HEK293 (cell line): ENCODE measurements around the gene PAK1.

Experiments
- CTCF ChIA-PET: fragments of 350-600 bp; formaldehyde crosslinking; extraction: SDS; loops from one replicate; lab custom pipeline; 2021; ENCODE audit warnings: antibody characterized with exemption; lab: Yijun Ruan, JAX
- POLR2A ChIA-PET: fragments of 300-600 bp; formaldehyde crosslinking; extraction: SDS; loops from one replicate; lab custom pipeline; 2020; ENCODE audit warnings: antibody characterized with exemption, inconsistent platforms; lab: Yijun Ruan, JAX
- H3K27ac ChIP-seq: fragments of 200-500 bp; sonication (Bioruptor generic); 2 replicates; pipeline ENCODE4 v1.5.1; 2014; ENCODE audit warnings: low read depth, low read length, control low read depth, inconsistent platforms; ENCODE audit errors: extremely low read depth
- H3K36me3 ChIP-seq, 2 experiments: fragments of 200-500 bp in 1 of 2; sonication (Bioruptor generic) in 1 of 2; 1 replicate in 1 of 2; 2 replicates in 1 of 2; pipeline ENCODE4 v1.5.1; 2014 to 2017; ENCODE audit warnings: inconsistent platforms in 2 of 2, low read length in 2 of 2; ENCODE audit not compliant: control insufficient read depth in 2 of 2, insufficient read depth in 1 of 2
- H3K4me1 ChIP-seq: fragments of 200-500 bp; sonication (Bioruptor generic); 2 replicates; pipeline ENCODE4 v1.5.1; 2014; ENCODE audit warnings: mild to moderate bottlenecking, low read length, inconsistent platforms; ENCODE audit not compliant: control insufficient read depth, insufficient read depth
- H3K4me3 ChIP-seq: 2 replicates; pipeline ENCODE4 v1.5.1; 2011; ENCODE audit warnings: low read depth, mild to moderate bottlenecking, control low read depth, low read length, moderate library complexity
- H3K9me3 ChIP-seq: fragments of 200-500 bp; sonication (Bioruptor generic); 2 replicates; pipeline ENCODE4 v1.5.1; 2014; ENCODE audit warnings: low read depth, low read length, inconsistent platforms; ENCODE audit not compliant: control insufficient read depth, insufficient read depth
- BCL11B ChIP-seq: fragments of 450-650 bp; formaldehyde crosslinking; IDR thresholded peaks from 2 replicates; pipeline ENCODE4 v1.5.1; 2016; ENCODE audit warnings: low read depth, missing biosample characterization, missing genetic modification characterization
- HOXD13 ChIP-seq: sonication (generic); formaldehyde crosslinking; IDR thresholded peaks from 2 replicates; pipeline ENCODE4 v1.8.0; 2022; ENCODE audit warnings: missing genetic modification reagents, borderline replicate concordance
- KLF10 ChIP-seq: fragments of 450-650 bp; IDR thresholded peaks from 2 replicates; pipeline ENCODE4 v1.5.1; 2018; ENCODE audit warnings: missing biosample characterization, mild to moderate bottlenecking, missing genetic modification characterization
- KLF16 ChIP-seq: fragments of 450-650 bp; formaldehyde crosslinking; IDR thresholded peaks from 2 replicates; pipeline ENCODE4 v1.5.1; 2017; ENCODE audit warnings: missing biosample characterization, missing genetic modification characterization
- KLF7 ChIP-seq: fragments of 450-650 bp; formaldehyde crosslinking; IDR thresholded peaks from 2 replicates; pipeline ENCODE4 v1.5.1; 2016; ENCODE audit warnings: missing biosample characterization, missing genetic modification characterization, borderline replicate concordance
- RBAK ChIP-seq: fragments of 450-650 bp; formaldehyde crosslinking; IDR thresholded peaks from 2 replicates; pipeline ENCODE4 v1.5.1; 2016; ENCODE audit warnings: missing biosample characterization, missing genetic modification characterization
- ZFP3 ChIP-seq: fragments of 450-650 bp; formaldehyde crosslinking; IDR thresholded peaks from 2 replicates; pipeline ENCODE4 v1.5.1; 2016; ENCODE audit warnings: low read depth, missing biosample characterization, missing genetic modification characterization
- ZFP69B ChIP-seq: fragments of 450-650 bp; formaldehyde crosslinking; IDR thresholded peaks from 2 replicates; pipeline ENCODE4 v1.5.1; 2016; ENCODE audit warnings: missing biosample characterization, missing genetic modification characterization
- ZNF133 ChIP-seq: fragments of 450-650 bp; formaldehyde crosslinking; IDR thresholded peaks from 2 replicates; pipeline ENCODE4 v1.5.1; 2016; ENCODE audit warnings: missing biosample characterization, missing genetic modification characterization
- ZNF214 ChIP-seq: fragments of 450-650 bp; formaldehyde crosslinking; IDR thresholded peaks from 2 replicates; pipeline ENCODE4 v1.5.1; 2017; ENCODE audit warnings: missing biosample characterization, mild to moderate bottlenecking, missing genetic modification characterization, borderline replicate concordance
- ZNF335 ChIP-seq: fragments of 450-650 bp; formaldehyde crosslinking; conservative IDR thresholded peaks from 2 replicates; pipeline ENCODE4 v1.5.1; 2016; ENCODE audit warnings: missing biosample characterization, missing genetic modification characterization
- ZNF391 ChIP-seq: fragments of 450-650 bp; formaldehyde crosslinking; IDR thresholded peaks from 2 replicates; pipeline ENCODE4 v1.5.1; 2016; ENCODE audit warnings: low read depth, missing biosample characterization, missing genetic modification characterization, borderline replicate concordance
- ZNF404 ChIP-seq: fragments of 450-650 bp; formaldehyde crosslinking; IDR thresholded peaks from 2 replicates; pipeline ENCODE4 v1.5.1; 2017; ENCODE audit warnings: missing biosample characterization, missing genetic modification characterization
- ZNF48 ChIP-seq: fragments of 450-650 bp; formaldehyde crosslinking; IDR thresholded peaks from 2 replicates; pipeline ENCODE4 v1.5.1; 2016; ENCODE audit warnings: missing biosample characterization, missing genetic modification characterization
- ZNF560 ChIP-seq: fragments of 450-650 bp; formaldehyde crosslinking; IDR thresholded peaks from 2 replicates; pipeline ENCODE4 v1.5.1; 2017; ENCODE audit warnings: missing biosample characterization, missing genetic modification characterization, borderline replicate concordance
- ZNF624 ChIP-seq: fragments of 450-650 bp; formaldehyde crosslinking; IDR thresholded peaks from 2 replicates; pipeline ENCODE4 v1.5.1; 2017; ENCODE audit warnings: missing biosample characterization, missing genetic modification characterization
- ZNF701 ChIP-seq: fragments of 450-650 bp; formaldehyde crosslinking; IDR thresholded peaks from 2 replicates; pipeline ENCODE4 v1.5.1; 2016; ENCODE audit warnings: missing biosample characterization, missing genetic modification characterization
- ZNF830 ChIP-seq: fragments of 450-650 bp; IDR thresholded peaks from 2 replicates; pipeline ENCODE4 v1.5.0; 2018; ENCODE audit warnings: missing biosample characterization, missing genetic modification characterization, low read depth, mild to moderate bottlenecking, moderate library complexity
- ZSCAN23 ChIP-seq: fragments of 450-650 bp; formaldehyde crosslinking; IDR thresholded peaks from 2 replicates; pipeline ENCODE4 v1.5.1; 2016; ENCODE audit warnings: missing biosample characterization, missing genetic modification characterization
- TF ChIP-seq, protein P1 (sequence below): fragments of 450-650 bp; formaldehyde crosslinking; IDR thresholded peaks from 2 replicates; pipeline ENCODE4 v1.5.1; 2017; ENCODE audit warnings: missing biosample characterization, missing genetic modification characterization
- TF ChIP-seq, protein P2 (sequence below): fragments of 450-650 bp; IDR thresholded peaks from 2 replicates; pipeline ENCODE4 v1.5.1; 2018; ENCODE audit warnings: missing biosample characterization, mild to moderate bottlenecking, missing genetic modification characterization
- TF ChIP-seq, protein P3 (sequence below): fragments of 450-650 bp; formaldehyde crosslinking; IDR thresholded peaks from 2 replicates; pipeline ENCODE4 v1.5.1; 2016; ENCODE audit warnings: missing biosample characterization, missing genetic modification characterization
- TF ChIP-seq, protein P4 (sequence below): fragments of 450-650 bp; formaldehyde crosslinking; IDR thresholded peaks from 2 replicates; pipeline ENCODE4 v1.5.1; 2016; ENCODE audit warnings: missing biosample characterization, missing genetic modification characterization
- TF ChIP-seq, protein P5 (sequence below): fragments of 450-650 bp; formaldehyde crosslinking; IDR thresholded peaks from 2 replicates; pipeline ENCODE4 v1.5.1; 2016; ENCODE audit warnings: missing biosample characterization, missing genetic modification characterization
- TF ChIP-seq, protein P6 (sequence below): fragments of 450-650 bp; formaldehyde crosslinking; optimal IDR thresholded peaks from 2 replicates; pipeline ENCODE3; 2016; ENCODE audit warnings: missing biosample characterization, mild to moderate bottlenecking, missing genetic modification characterization
- TF ChIP-seq, protein P7 (sequence below): sonication (generic); formaldehyde crosslinking; IDR thresholded peaks from 2 replicates; pipeline ENCODE4 v1.8.1; 2022; ENCODE audit warnings: mild to moderate bottlenecking, moderate library complexity, missing genetic modification reagents
- TF ChIP-seq, protein P8 (sequence below): fragments of 450-650 bp; formaldehyde crosslinking; IDR thresholded peaks from 2 replicates; pipeline ENCODE4 v1.5.1; 2016; ENCODE audit warnings: missing biosample characterization, missing genetic modification characterization

PAK1 gene

DNA sequence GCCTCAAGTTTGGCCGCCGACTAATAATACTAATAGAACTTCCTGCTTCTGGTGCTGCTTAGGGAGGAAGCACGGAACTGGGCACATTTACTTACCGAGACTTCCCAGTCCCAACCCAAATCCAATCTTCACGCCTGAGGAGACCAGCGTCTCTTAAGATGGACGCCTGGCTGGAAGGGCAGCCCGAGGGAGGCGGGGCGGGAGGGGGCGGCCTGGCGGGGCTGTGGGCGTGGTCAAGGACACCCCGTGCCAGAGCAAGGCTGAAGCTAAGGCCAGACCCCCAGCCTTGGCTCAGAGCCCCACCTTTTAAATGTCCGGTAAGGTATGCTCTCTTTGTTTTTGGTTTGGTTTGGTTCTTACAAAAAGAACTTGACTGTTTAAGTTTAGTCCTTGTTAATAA, 172.4 kb downstream of the PAK1 start, which contains the start of gene GDPD4 (continued):
- TF ChIP-seq, protein P1, sequence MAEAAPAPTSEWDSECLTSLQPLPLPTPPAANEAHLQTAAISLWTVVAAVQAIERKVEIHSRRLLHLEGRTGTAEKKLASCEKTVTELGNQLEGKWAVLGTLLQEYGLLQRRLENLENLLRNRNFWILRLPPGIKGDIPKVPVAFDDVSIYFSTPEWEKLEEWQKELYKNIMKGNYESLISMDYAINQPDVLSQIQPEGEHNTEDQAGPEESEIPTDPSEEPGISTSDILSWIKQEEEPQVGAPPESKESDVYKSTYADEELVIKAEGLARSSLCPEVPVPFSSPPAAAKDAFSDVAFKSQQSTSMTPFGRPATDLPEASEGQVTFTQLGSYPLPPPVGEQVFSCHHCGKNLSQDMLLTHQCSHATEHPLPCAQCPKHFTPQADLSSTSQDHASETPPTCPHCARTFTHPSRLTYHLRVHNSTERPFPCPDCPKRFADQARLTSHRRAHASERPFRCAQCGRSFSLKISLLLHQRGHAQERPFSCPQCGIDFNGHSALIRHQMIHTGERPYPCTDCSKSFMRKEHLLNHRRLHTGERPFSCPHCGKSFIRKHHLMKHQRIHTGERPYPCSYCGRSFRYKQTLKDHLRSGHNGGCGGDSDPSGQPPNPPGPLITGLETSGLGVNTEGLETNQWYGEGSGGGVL: no peak
- no peak for TF ChIP-seq ZNF560
- TF ChIP-seq, protein P2, sequence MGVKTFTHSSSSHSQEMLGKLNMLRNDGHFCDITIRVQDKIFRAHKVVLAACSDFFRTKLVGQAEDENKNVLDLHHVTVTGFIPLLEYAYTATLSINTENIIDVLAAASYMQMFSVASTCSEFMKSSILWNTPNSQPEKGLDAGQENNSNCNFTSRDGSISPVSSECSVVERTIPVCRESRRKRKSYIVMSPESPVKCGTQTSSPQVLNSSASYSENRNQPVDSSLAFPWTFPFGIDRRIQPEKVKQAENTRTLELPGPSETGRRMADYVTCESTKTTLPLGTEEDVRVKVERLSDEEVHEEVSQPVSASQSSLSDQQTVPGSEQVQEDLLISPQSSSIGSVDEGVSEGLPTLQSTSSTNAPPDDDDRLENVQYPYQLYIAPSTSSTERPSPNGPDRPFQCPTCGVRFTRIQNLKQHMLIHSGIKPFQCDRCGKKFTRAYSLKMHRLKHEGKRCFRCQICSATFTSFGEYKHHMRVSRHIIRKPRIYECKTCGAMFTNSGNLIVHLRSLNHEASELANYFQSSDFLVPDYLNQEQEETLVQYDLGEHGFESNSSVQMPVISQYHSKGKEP (tag by site-specific recombination): no peak
- no peak for TF ChIP-seq ZSCAN23
- TF ChIP-seq ZNF214 (tag by site-specific recombination): no peak
- no peak for TF ChIP-seq RBAK
- no peak for TF ChIP-seq ZNF830
- TF ChIP-seq, protein P3, sequence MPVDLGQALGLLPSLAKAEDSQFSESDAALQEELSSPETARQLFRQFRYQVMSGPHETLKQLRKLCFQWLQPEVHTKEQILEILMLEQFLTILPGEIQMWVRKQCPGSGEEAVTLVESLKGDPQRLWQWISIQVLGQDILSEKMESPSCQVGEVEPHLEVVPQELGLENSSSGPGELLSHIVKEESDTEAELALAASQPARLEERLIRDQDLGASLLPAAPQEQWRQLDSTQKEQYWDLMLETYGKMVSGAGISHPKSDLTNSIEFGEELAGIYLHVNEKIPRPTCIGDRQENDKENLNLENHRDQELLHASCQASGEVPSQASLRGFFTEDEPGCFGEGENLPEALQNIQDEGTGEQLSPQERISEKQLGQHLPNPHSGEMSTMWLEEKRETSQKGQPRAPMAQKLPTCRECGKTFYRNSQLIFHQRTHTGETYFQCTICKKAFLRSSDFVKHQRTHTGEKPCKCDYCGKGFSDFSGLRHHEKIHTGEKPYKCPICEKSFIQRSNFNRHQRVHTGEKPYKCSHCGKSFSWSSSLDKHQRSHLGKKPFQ (tag by site-specific recombination): no peak
- no peak for TF ChIP-seq ZNF335 (tag by site-specific recombination)
- no peak for TF ChIP-seq HOXD13 (CRISPR knock-in tag)
- TF ChIP-seq ZFP69B (tag by site-specific recombination): no peak

DNA sequence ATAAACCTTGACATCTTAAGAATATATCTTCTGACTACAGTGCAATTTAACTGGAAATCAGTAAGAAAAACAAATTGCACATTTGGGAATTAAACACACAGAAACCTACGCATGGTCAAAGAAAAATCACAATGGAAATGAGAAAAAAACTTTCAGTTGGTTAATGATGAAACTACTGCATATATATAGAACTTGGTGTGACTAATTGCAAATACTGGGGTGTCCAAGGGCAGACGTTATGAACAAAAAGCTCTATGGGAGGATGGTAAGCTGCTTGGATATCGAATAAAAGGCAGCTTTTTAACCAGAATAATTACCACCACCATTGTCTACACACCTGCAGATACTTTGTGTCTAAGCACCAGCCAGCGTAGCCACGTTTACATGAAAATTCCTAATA, 173.2 kb downstream of the PAK1 start:
- no peak overlapping the region for H3K27ac ChIP-seq
- ChIA-PET CTCF (no interaction called here), POLR2A (no interaction called here)
- TF ChIP-seq BCL11B (tag by site-specific recombination) (no peak), KLF16 (tag by site-specific recombination) (no peak), ZFP3 (tag by site-specific recombination) (no peak), ZNF214 (tag by site-specific recombination) (no peak), ZNF624 (tag by site-specific recombination) (no peak), ZNF404 (tag by site-specific recombination) (no peak), KLF10 (no peak), ZNF391 (no peak), ZNF48 (tag by site-specific recombination) (no peak), ZNF133 (no peak), KLF7 (tag by site-specific recombination) (no peak), ZNF701 (tag by site-specific recombination) (no peak)
- TF ChIP-seq, protein P4, sequence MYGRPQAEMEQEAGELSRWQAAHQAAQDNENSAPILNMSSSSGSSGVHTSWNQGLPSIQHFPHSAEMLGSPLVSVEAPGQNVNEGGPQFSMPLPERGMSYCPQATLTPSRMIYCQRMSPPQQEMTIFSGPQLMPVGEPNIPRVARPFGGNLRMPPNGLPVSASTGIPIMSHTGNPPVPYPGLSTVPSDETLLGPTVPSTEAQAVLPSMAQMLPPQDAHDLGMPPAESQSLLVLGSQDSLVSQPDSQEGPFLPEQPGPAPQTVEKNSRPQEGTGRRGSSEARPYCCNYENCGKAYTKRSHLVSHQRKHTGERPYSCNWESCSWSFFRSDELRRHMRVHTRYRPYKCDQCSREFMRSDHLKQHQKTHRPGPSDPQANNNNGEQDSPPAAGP (tag by site-specific recombination): no peak
- TF ChIP-seq, protein P5, sequence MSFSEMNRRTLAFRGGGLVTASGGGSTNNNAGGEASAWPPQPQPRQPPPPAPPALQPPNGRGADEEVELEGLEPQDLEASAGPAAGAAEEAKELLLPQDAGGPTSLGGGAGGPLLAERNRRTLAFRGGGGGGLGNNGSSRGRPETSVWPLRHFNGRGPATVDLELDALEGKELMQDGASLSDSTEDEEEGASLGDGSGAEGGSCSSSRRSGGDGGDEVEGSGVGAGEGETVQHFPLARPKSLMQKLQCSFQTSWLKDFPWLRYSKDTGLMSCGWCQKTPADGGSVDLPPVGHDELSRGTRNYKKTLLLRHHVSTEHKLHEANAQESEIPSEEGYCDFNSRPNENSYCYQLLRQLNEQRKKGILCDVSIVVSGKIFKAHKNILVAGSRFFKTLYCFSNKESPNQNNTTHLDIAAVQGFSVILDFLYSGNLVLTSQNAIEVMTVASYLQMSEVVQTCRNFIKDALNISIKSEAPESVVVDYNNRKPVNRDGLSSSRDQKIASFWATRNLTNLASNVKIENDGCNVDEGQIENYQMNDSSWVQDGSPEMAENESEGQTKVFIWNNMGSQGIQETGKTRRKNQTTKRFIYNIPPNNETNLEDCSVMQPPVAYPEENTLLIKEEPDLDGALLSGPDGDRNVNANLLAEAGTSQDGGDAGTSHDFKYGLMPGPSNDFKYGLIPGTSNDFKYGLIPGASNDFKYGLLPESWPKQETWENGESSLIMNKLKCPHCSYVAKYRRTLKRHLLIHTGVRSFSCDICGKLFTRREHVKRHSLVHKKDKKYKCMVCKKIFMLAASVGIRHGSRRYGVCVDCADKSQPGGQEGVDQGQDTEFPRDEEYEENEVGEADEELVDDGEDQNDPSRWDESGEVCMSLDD (tag by site-specific recombination): no peak
- TF ChIP-seq, protein P6, sequence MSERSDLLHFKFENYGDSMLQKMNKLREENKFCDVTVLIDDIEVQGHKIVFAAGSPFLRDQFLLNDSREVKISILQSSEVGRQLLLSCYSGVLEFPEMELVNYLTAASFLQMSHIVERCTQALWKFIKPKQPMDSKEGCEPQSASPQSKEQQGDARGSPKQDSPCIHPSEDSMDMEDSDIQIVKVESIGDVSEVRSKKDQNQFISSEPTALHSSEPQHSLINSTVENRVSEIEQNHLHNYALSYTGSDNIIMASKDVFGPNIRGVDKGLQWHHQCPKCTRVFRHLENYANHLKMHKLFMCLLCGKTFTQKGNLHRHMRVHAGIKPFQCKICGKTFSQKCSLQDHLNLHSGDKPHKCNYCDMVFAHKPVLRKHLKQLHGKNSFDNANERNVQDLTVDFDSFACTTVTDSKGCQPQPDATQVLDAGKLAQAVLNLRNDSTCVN (tag by site-specific recombination): no peak
- TF ChIP-seq, protein P7, sequence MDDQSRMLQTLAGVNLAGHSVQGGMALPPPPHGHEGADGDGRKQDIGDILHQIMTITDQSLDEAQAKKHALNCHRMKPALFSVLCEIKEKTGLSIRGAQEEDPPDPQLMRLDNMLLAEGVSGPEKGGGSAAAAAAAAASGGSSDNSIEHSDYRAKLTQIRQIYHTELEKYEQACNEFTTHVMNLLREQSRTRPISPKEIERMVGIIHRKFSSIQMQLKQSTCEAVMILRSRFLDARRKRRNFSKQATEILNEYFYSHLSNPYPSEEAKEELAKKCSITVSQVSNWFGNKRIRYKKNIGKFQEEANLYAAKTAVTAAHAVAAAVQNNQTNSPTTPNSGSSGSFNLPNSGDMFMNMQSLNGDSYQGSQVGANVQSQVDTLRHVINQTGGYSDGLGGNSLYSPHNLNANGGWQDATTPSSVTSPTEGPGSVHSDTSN (CRISPR knock-in tag): no peak
- TF ChIP-seq, protein P8, sequence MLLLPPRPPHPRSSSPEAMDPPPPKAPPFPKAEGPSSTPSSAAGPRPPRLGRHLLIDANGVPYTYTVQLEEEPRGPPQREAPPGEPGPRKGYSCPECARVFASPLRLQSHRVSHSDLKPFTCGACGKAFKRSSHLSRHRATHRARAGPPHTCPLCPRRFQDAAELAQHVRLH: no peak

More for the DNA sequence above, 173.2 kb downstream of the PAK1 start:
- no peaks in the 10 kb centered on the region for H3K9me3 ChIP-seq
- no peaks in the 10 kb centered on the region for H3K36me3 ChIP-seq
- H3K4me1 ChIP-seq: no peaks in the 10 kb centered on the region
- no peak overlapping the region for H3K4me3 ChIP-seq
